ENCODE results near the gene PDPK1.

Gene PDPK1

GRCh38 chr16:2507052-2507659 lies 30.7 kb upstream of the PDPK1 start:
- DNase-seq (ENCODE audit: low read depth in 3 of 3), result no peak

GRCh38 chr16:2507665-2508064 lies 30.2 kb upstream of the PDPK1 start:
- no peak for DNase-seq (ENCODE audit: low read depth in 3 of 3)

- DNase-seq (ENCODE audit: low read depth in 3 of 3), result no peak
Observed at GRCh38 chr16:2508722-2509400, 29.0 kb upstream of the PDPK1 start.

- no peak for DNase-seq (ENCODE audit: low read depth in 3 of 3)
Observed at GRCh38 chr16:2511128-2511800, 26.6 kb upstream of the PDPK1 start.

GRCh38 chr16:2511996-2512734 lies 25.7 kb upstream of the PDPK1 start:
- DNase-seq (ENCODE audit: low read depth in 3 of 3), result no peak

- no peak for DNase-seq (ENCODE audit: low read depth in 3 of 3)
Observed at GRCh38 chr16:2512735-2513404, 25.0 kb upstream of the PDPK1 start.

GRCh38 chr16:2513405-2514332 lies 24.2 kb upstream of the PDPK1 start, which contains the start of gene ATP6V0C:
TSS of gene ATP6V0C (plus strand) at chr16:2513952. CDS start at chr16:2514104, 152 bp downstream.
- peak; percentile 76 to 88 (median 77) for DNase-seq (ENCODE audit: low read depth in 3 of 3)

- DNase-seq (ENCODE audit: low read depth in 3 of 3), result peak in 1 of 3 donors; percentile 22
Observed at GRCh38 chr16:2514333-2515179, 23.3 kb upstream of the PDPK1 start.

GRCh38 chr16:2515180-2515851 lies 22.5 kb upstream of the PDPK1 start:
- no peak for DNase-seq (ENCODE audit: low read depth in 3 of 3)

GRCh38 chr16:2516391-2517240 lies 21.2 kb upstream of the PDPK1 start:
- no peak for DNase-seq (ENCODE audit: low read depth in 3 of 3)

- no peak for DNase-seq (ENCODE audit: low read depth in 3 of 3)
Observed at GRCh38 chr16:2517954-2518605, 19.7 kb upstream of the PDPK1 start.

- no peak for DNase-seq (ENCODE audit: low read depth in 3 of 3)
Observed at GRCh38 chr16:2518823-2519710, 18.8 kb upstream of the PDPK1 start.

- DNase-seq (ENCODE audit: low read depth in 3 of 3), result no peak
Observed at GRCh38 chr16:2519711-2520080, 18.1 kb upstream of the PDPK1 start.

GRCh38 chr16:2520097-2520783 lies 17.6 kb upstream of the PDPK1 start, which contains the start of gene AMDHD2:
TSS of gene AMDHD2 (plus strand) at chr16:2520371. CDS start at chr16:2520459, 88 bp downstream.
- DNase-seq (ENCODE audit: low read depth in 3 of 3), result peak; percentile 79 to 86 (median 83)

- DNase-seq (ENCODE audit: low read depth in 3 of 3), result no peak
Observed at GRCh38 chr16:2520784-2521531, 16.9 kb upstream of the PDPK1 start.

All from stimulated activated CD4-positive, alpha-beta T cell treated with anti-CD3 and anti-CD28 coated beads, TNF-alpha, amount 100 ng/mL, for 48 hours (primary cell).